ENCODE measurements around the gene NTM. TPM values are rescaled to one million over a fixed set of nuclear protein-coding genes. Genes with fewer than 3 reads are reported as not detected.

NTM gene
- total RNA-seq, 1 donor from 2014 or later = 92.1 TPM

DNA sequence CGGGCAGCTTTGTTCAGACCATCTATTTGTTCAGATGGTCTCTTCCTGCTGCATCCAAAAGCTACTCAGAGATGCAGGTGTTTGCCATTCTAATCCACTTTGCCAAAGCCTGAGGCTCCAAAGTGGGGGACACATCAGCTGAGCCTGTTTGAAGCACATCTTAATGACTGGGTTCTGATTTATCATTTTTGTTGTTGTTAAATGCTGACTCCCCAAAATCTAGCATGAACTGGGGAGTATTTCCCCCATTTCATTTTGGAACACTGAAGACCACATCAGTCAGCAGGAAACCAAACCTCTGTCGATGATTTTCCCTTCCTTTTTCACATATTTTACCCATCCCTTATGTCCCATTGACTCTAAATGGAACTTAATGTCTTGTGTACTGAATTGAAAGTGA, 262.6 kb downstream of the NTM start:
- Mint-ChIP-seq H3K36me3 (ENCODE audit: low read depth) (no peaks in the 10 kb centered on the region), H3K4me1 (ENCODE audit: low read depth) (peaks cover 6% of the 10 kb centered on the region), H3K27ac (ENCODE audit: unreplicated experiment) (no peak overlapping the region), H3K27me3 (ENCODE audit: low read depth) (peaks cover 11% of the 10 kb centered on the region), H3K4me3 (ENCODE audit: unreplicated experiment) (no peak overlapping the region), H3K9me3 (ENCODE audit: low read depth) (no peaks in the 10 kb centered on the region)
- no peak for DNase-seq (ENCODE audit: low spot score)
- TF ChIP-seq, protein P1, sequence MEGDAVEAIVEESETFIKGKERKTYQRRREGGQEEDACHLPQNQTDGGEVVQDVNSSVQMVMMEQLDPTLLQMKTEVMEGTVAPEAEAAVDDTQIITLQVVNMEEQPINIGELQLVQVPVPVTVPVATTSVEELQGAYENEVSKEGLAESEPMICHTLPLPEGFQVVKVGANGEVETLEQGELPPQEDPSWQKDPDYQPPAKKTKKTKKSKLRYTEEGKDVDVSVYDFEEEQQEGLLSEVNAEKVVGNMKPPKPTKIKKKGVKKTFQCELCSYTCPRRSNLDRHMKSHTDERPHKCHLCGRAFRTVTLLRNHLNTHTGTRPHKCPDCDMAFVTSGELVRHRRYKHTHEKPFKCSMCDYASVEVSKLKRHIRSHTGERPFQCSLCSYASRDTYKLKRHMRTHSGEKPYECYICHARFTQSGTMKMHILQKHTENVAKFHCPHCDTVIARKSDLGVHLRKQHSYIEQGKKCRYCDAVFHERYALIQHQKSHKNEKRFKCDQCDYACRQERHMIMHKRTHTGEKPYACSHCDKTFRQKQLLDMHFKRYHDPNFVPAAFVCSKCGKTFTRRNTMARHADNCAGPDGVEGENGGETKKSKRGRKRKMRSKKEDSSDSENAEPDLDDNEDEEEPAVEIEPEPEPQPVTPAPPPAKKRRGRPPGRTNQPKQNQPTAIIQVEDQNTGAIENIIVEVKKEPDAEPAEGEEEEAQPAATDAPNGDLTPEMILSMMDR (IDR thresholded peaks at IDR 0.05) = no peak

DNA sequence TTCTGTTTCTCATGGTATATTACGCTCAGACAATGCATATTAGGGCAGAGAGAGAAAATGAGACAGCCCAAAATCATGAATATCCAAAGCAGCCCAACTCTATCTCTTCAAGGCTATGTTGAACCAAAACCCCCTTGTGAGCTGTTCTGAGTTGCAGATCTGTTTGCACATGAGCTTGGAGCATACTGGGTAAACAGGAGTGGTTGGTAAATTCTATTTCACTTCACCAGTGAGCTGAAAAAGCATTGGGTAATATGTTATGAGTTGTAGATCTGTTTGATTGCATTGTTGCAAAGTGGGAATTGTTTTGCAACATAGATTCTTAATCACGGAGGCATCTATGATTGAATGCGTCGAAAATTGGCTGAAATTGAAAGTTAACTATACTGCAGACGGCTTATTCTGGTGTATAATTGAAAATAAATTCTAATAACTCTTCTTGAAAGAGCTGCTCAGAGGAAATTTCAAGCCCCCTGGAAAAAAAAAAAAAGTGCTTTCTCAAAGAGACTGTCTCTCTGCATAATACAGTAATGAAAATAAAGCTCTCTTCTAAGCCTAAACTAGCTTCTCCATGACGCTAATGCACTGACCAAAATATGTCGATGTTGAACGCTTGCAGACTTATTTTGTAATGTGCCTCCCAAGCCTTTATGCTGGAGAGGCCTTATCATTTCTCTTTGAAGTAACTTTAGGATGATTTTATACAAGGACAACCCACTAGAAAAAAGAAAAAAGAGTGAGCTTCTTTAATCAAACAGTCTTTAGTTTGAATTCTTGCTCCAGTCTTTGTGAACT, 263.7 kb downstream of the NTM start:
- DNase-seq (ENCODE audit: low spot score) = no peak
- Mint-ChIP-seq H3K4me3 (ENCODE audit: unreplicated experiment) (no peak overlapping the region), H3K36me3 (ENCODE audit: low read depth) (no peaks in the 10 kb centered on the region), H3K27me3 (ENCODE audit: low read depth) (peaks cover 9% of the 10 kb centered on the region), H3K4me1 (ENCODE audit: low read depth) (peaks cover 7% of the 10 kb centered on the region), H3K9me3 (ENCODE audit: low read depth) (no peaks in the 10 kb centered on the region), H3K27ac (ENCODE audit: unreplicated experiment) (no peak overlapping the region)
- TF ChIP-seq, protein P1 (IDR thresholded peaks at IDR 0.05) = no peak

DNA sequence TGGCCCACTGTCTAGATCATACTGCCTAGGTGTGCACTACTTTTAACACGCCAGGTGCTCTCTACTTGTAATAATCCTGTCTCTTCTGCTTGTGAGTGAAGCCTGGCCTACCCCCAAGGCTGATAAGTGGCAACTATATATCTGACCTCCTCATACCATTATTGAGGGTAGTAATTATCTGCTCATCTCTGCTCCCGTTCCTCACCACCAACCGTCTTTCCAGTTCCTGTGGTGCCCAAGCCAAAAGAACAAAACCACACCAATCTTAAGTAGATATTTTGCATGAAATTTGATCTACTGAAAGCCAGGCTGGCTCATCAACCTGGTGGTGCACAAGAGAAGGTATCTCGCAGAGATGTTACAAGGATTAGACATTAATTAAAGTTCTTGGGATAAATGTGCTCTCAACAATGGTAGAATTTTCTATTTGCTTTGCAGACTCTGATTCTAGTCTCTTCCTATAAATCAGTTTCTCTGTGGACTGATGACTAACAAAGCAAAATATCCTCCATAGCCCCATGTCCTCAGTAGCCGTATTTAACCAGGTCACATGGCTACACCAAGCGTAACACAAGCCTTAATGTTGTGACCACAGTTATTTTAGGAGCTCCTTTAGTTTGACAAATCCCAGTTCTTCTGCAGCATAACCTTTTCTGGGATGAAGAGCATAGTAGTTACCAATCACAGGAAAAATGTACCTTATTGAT, 267.2 kb downstream of the NTM start:
- no peak overlapping the region for H3K27ac Mint-ChIP-seq (ENCODE audit: unreplicated experiment)

DNA sequence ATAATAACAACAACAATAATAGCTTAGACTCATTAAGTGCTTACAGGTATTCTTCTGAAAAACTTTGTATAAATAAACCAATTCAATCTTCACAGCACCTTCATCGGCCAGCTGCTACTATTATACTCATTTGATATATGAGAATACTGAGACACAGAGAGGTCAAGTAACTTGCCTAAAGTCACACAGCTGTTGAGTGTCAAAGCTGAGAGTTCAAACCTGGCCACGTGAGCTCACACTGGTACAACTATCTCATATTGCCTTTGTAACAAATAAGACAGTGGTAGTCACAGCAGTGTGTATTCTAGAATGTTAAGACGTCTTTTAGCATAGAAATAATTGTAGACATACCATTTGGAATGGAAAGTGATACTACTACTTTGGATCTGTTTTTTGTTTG, 268.5 kb downstream of the NTM start:
- TF ChIP-seq, protein P1 (IDR thresholded peaks at IDR 0.05) = no peak
- H3K4me1 Mint-ChIP-seq (ENCODE audit: low read depth) = peaks cover 7% of the 10 kb centered on the region
- no peaks in the 10 kb centered on the region for H3K36me3 Mint-ChIP-seq (ENCODE audit: low read depth)
- no peak overlapping the region for H3K27ac Mint-ChIP-seq (ENCODE audit: unreplicated experiment)
- H3K4me3 Mint-ChIP-seq (ENCODE audit: unreplicated experiment) = no peak overlapping the region
- peaks cover 11% of the 10 kb centered on the region for H3K27me3 Mint-ChIP-seq (ENCODE audit: low read depth)
- H3K9me3 Mint-ChIP-seq (ENCODE audit: low read depth) = no peaks in the 10 kb centered on the region
- DNase-seq (ENCODE audit: low spot score) = no peak

More for the DNA sequence above, 267.2 kb downstream of the NTM start:
- TF ChIP-seq, protein P1 (IDR thresholded peaks at IDR 0.05) = no peak
- Mint-ChIP-seq H3K4me1 (ENCODE audit: low read depth) (peaks cover 7% of the 10 kb centered on the region), H3K4me3 (ENCODE audit: unreplicated experiment) (no peak overlapping the region), H3K9me3 (ENCODE audit: low read depth) (no peaks in the 10 kb centered on the region), H3K36me3 (ENCODE audit: low read depth) (no peaks in the 10 kb centered on the region), H3K27me3 (ENCODE audit: low read depth) (peaks cover 6% of the 10 kb centered on the region)
- no peak for DNase-seq (ENCODE audit: low spot score)

DNA sequence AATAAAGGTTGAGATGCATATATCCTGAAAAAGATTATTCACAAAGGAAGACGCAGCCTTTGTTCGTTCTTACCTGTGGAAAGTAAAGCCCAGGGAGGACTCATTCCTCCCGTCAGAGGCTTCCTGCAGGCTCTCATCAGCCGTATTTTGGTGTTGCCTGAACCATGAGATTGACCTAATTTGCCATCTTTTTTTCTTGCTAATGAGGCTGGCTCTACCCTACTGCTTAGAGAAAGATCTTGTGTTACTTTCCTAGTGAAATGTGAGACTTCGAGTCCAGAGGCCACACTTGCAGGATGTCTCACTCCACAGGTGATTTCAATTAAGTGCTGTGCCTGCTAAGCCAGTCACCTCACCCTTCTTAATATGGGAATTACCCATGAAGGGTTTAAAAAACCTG, 269.9 kb downstream of the NTM start:
- TF ChIP-seq, protein P1 (IDR thresholded peaks at IDR 0.05) = no peak
- Mint-ChIP-seq H3K9me3 (ENCODE audit: low read depth) (no peaks in the 10 kb centered on the region), H3K27me3 (ENCODE audit: low read depth) (peaks cover 7% of the 10 kb centered on the region), H3K4me3 (ENCODE audit: unreplicated experiment) (no peak overlapping the region), H3K27ac (ENCODE audit: unreplicated experiment) (no peak overlapping the region), H3K36me3 (ENCODE audit: low read depth) (no peaks in the 10 kb centered on the region), H3K4me1 (ENCODE audit: low read depth) (peaks cover 7% of the 10 kb centered on the region)
- DNase-seq (ENCODE audit: low spot score) = no peak
